Ishikawa (cell line): ENCODE measurements around the gene DHRSX.

Experiments
- CEBPB ChIP-seq: IDR thresholded peaks from 2 replicates; pipeline ENCODE4 v1.6.1; 2012
- CREB1 ChIP-seq: IDR thresholded peaks from 2 replicates; pipeline ENCODE4 v1.6.1; 2012; ENCODE audit warnings: low read depth
- EGR1 ChIP-seq: IDR thresholded peaks from 2 replicates; pipeline ENCODE4 v1.6.1; 2012
- EP300 ChIP-seq: IDR thresholded peaks from 2 replicates; pipeline ENCODE4 v1.6.1; 2012; ENCODE audit warnings: borderline replicate concordance
- FOXM1 ChIP-seq: IDR thresholded peaks from 2 replicates; pipeline ENCODE4 v1.6.1; 2012; ENCODE audit warnings: low read depth, borderline replicate concordance
- NFIC ChIP-seq: IDR thresholded peaks from 2 replicates; pipeline ENCODE4 v1.6.1; 2012
- RAD21 ChIP-seq: IDR thresholded peaks from 2 replicates; pipeline ENCODE4 v1.6.1; 2012; ENCODE audit warnings: low read depth
- TAF1 ChIP-seq: IDR thresholded peaks from 2 replicates; pipeline ENCODE4 v1.6.1; 2012; ENCODE audit warnings: low read depth, mild to moderate bottlenecking
- TCF12 ChIP-seq: IDR thresholded peaks from 2 replicates; pipeline ENCODE4 v1.6.1; 2012; ENCODE audit warnings: low read depth
- TEAD4 ChIP-seq: IDR thresholded peaks from 2 replicates; pipeline ENCODE4 v1.6.1; 2012
- YY1 ChIP-seq: IDR thresholded peaks from 2 replicates; pipeline ENCODE4 v1.6.1; 2012; ENCODE audit warnings: low read depth
- ZBTB7A ChIP-seq: IDR thresholded peaks from 2 replicates; pipeline ENCODE4 v1.6.1; 2012; ENCODE audit warnings: low read depth
- TF ChIP-seq, protein P1 (sequence below): IDR thresholded peaks from 2 replicates; pipeline ENCODE4 v1.6.1; 2012; ENCODE audit warnings: low read depth, mild to moderate bottlenecking
- TF ChIP-seq, protein P2 (sequence below): IDR thresholded peaks from 2 replicates; pipeline ENCODE4 v1.6.1; 2012
- TF ChIP-seq, protein P3 (sequence below): IDR thresholded peaks from 2 replicates; pipeline ENCODE4 v1.6.1; 2012

DHRSX gene

DNA sequence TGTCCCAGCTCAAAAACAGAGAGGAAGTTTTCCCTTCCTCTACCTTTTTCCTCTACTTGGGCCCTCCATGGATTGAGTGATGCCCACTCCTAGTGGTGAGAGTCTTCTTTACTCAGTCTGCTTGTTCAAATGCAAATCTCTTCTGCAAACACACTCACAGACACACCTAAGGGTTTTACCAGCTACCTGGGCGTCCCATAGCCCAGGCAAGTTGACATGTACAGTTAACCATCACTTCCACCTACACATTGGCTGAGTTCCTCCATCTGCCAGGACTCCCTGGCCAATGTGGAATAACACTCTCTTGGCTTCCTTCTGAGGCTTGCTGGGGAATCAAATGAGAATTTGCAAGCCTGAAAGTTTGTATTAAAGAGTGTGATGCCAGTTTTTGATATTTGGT lies 45.7 kb upstream of the DHRSX start:
- TF ChIP-seq, protein P1, sequence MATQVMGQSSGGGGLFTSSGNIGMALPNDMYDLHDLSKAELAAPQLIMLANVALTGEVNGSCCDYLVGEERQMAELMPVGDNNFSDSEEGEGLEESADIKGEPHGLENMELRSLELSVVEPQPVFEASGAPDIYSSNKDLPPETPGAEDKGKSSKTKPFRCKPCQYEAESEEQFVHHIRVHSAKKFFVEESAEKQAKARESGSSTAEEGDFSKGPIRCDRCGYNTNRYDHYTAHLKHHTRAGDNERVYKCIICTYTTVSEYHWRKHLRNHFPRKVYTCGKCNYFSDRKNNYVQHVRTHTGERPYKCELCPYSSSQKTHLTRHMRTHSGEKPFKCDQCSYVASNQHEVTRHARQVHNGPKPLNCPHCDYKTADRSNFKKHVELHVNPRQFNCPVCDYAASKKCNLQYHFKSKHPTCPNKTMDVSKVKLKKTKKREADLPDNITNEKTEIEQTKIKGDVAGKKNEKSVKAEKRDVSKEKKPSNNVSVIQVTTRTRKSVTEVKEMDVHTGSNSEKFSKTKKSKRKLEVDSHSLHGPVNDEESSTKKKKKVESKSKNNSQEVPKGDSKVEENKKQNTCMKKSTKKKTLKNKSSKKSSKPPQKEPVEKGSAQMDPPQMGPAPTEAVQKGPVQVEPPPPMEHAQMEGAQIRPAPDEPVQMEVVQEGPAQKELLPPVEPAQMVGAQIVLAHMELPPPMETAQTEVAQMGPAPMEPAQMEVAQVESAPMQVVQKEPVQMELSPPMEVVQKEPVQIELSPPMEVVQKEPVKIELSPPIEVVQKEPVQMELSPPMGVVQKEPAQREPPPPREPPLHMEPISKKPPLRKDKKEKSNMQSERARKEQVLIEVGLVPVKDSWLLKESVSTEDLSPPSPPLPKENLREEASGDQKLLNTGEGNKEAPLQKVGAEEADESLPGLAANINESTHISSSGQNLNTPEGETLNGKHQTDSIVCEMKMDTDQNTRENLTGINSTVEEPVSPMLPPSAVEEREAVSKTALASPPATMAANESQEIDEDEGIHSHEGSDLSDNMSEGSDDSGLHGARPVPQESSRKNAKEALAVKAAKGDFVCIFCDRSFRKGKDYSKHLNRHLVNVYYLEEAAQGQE = no peak
- no peak for TF ChIP-seq CEBPB

DNA sequence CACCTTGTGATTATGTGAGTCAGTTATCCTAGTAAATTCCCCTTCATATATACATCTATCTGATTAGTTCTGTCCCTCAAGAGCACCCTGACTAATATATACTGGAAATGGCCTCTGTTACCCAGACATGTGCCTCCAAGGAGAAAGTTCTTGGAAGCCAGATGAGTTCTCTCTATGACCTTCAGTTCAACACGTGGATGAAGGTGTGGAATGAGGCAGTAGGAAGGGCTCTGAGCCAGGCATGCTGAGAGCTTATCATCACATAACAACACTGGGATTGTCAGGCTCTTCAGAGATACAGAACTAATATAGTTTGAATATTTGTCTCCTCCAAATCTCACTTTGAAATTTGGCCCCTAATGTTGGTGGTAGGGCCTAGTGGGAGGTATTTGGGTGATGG lies 44.4 kb upstream of the DHRSX start:
- no peak for TF ChIP-seq FOXM1
- TF ChIP-seq, protein P2, sequence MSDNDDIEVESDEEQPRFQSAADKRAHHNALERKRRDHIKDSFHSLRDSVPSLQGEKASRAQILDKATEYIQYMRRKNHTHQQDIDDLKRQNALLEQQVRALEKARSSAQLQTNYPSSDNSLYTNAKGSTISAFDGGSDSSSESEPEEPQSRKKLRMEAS = no peak
- TF ChIP-seq TEAD4 = no peak
- TF ChIP-seq CEBPB = no peak
- TF ChIP-seq, protein P3, sequence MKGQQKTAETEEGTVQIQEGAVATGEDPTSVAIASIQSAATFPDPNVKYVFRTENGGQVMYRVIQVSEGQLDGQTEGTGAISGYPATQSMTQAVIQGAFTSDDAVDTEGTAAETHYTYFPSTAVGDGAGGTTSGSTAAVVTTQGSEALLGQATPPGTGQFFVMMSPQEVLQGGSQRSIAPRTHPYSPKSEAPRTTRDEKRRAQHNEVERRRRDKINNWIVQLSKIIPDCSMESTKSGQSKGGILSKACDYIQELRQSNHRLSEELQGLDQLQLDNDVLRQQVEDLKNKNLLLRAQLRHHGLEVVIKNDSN = no peak
- no peak for TF ChIP-seq RAD21
- TF ChIP-seq TCF12 = no peak
- TF ChIP-seq, protein P1 = no peak
- no peak for TF ChIP-seq NFIC
- no peak for TF ChIP-seq ZBTB7A
- TF ChIP-seq YY1 = no peak
- TF ChIP-seq CREB1 = no peak
- TF ChIP-seq EP300 = no peak
- no peak for TF ChIP-seq TAF1
- TF ChIP-seq EGR1 = no peak

DNA sequence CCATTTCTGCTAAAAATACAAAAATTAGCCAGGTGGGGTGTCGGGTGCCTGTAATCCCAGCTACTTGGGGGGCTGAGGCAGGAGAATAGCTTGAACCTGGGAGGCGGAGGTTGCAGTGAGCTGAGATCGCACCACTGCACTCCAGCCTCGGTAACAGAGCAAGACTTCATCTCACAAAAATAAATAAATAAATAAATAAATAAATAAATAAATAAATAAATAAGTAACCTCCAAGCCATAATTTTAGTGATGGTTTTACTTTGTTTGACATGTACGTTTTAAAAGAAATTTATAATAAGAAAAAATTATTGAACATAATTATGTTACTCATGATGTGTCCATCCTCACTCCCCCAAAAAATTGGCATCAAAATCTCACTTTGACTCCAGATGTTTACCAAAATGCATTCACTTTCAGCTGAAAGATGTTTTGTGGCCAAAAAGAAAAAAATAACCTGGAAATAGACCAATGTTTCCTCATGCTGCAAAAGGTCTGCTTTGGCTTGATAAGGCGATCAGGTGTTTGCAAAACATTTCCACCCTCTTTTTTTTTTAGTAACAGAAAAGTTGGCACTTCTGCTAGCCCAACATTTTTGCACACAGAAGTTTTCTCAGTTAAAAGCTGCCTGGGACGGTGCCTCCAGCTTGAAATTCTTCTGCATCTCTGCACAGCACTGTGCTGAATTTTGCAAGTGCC lies 42.2 kb upstream of the DHRSX start:
- TF ChIP-seq EP300 = no peak
- TF ChIP-seq TCF12 = no peak

DNA sequence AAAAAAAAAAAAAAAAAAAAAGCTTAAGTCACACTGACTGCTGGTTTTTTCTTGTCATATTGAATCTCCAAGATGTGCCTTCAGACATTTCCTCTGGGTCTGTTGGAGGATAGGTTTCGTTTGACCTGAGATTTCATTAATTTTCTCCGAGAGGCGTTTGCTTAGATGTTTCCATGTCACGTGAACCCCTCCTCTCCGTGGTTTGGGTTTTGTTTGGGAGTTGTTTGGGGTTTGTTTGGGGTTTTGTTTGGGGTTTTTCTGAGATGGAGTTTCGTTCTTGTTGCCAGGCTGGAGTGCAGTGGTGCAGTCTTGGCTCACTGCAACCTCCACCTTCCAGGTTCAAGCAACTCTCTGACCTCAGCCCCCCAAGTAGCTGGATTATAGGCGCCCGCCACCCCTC lies 40.8 kb upstream of the DHRSX start:
- TF ChIP-seq TAF1 (no peak), ZBTB7A (no peak)
- TF ChIP-seq, protein P1 = no peak

DNA sequence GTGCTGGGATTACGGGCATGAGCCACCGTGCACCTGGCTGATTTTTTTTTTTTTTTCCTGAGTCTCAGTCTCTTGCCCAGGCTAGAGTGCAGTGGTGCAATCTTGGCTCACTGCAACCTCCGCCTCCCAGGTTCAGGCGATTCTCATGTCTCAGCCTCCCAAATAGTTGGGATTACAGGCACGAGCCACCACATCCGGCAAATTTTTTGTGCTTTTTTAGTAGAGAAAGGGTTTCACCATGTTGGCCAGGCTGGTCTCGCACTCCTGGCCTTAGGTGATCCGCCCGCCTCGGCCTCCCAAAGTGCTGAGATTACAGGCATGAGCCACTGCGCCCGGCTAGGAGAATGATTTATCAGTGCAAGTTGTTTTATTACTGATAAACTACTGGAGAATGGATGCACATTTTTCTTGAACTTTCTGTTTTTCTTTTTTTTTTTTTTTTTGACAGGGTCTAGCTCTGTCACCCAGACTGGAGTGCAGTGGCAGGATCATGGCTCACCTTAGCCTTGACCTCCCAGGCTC lies 39.7 kb upstream of the DHRSX start:
- no peak for TF ChIP-seq YY1
- no peak for TF ChIP-seq RAD21

DNA sequence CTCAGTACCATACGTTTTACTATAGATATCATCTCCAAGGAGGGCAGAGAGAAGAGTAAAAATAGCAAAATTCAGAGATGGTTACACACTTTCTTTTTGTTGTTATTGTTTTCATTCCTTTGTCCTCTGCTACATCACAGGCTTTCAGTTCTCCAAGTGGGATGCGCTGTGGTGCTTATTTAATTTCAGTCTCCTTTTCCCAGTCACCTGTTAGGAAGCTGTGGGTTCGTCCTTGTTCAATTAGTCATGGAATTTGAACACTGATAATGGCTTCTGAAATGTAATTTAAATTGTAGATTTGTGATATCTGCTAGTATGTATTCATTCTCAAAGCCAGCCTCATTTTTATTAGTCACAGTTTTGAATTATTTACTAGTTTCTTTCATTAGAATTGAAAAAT lies 38.8 kb upstream of the DHRSX start:
- TF ChIP-seq EP300 (no peak), CEBPB (no peak), TEAD4 (no peak), TCF12 (no peak), RAD21 (no peak), NFIC (no peak), TAF1 (no peak), EGR1 (no peak)
- TF ChIP-seq, protein P3 = no peak
- TF ChIP-seq, protein P2 = no peak
